ENCODE data around the gene NEUROD4. TPM values are rescaled to one million over a fixed set of nuclear protein-coding genes. Genes with fewer than 3 reads are reported as not detected.

Gene NEUROD4
- polyA plus RNA-seq, 1 donor (not counting 4 experiments of a cell fraction or from before 2014, with no cell fraction given) = not detected

DNA sequence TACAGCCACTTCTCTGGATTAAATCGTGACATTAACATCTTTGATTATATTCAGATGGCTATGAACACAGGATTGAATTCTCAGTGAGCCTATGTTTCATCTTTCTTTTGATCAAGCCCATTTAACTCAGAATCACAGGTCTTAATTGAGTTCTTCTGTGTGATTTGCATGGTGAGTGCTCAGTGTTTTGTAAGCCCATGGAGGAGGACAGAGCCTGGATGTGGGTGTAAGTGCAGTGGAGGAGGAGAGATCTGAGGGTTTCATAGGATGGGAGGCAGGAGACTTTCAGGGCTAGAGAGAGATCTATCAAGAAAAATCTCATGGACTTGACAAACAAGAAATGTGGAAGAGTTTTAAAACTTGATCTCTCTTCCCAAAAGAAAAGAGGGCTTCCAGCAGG, 29.9 kb upstream of the NEUROD4 start:
- Histone ChIP-seq H3K4me3 (ENCODE audit: control insufficient read depth in 2 of 3, extremely low read depth in 1 of 3, insufficient read depth in 2 of 3, low read depth in 1 of 3, low read length in 3 of 3) (no peak overlapping the region), H4K20me1 (ENCODE audit: control insufficient read depth, extremely low read depth, insufficient read depth, low read length) (no peaks in the 10 kb centered on the region), H3K9ac (ENCODE audit: control insufficient read depth, extremely low read depth, insufficient read depth, low read length) (no peak overlapping the region), H3K27ac (ENCODE audit: control insufficient read depth, insufficient read depth, low read length) (no peak overlapping the region), H3K36me3 (ENCODE audit: control insufficient read depth in 2 of 2, extremely low read depth in 1 of 2, insufficient read depth in 2 of 2, low read length in 2 of 2) (no peaks in the 10 kb centered on the region), H3K4me2 (ENCODE audit: control insufficient read depth, extremely low read depth, insufficient read depth, low read depth, low read length) (no peak overlapping the region), H2AFZ (ENCODE audit: control insufficient read depth, low read length) (no peak overlapping the region), H3K4me1 (ENCODE audit: control insufficient read depth, extremely low read depth, insufficient read depth, low read length) (no peaks in the 10 kb centered on the region), H3K27me3 (ENCODE audit: control insufficient read depth, extremely low read depth, insufficient read depth, low read length) (no peaks in the 10 kb centered on the region), H3K9me3 (ENCODE audit: control insufficient read depth, low read depth, low read length) (no peaks in the 10 kb centered on the region), H3K9me1 (ENCODE audit: control insufficient read depth, extremely low read depth, insufficient read depth, low read length) (no peaks in the 10 kb centered on the region), H3K79me2 (ENCODE audit: control insufficient read depth, insufficient read depth, low read length) (no peaks in the 10 kb centered on the region)
- dilution Hi-C loops (cut with MboI; ENCODE audit: extremely low pct_ligation_motif_present, low sequenced_read_pairs) = no loop called here
- TF ChIP-seq CTCF (optimal IDR thresholded peaks at IDR 0.05 in 1 of 3, IDR thresholded peaks at IDR 0.05 in 1 of 3, conservative IDR thresholded peaks at IDR 0.05 in 1 of 3; ENCODE audit: extremely low read depth in 1 of 3, insufficient read depth in 2 of 3, low read length in 3 of 3) (no peak), EZH2 (IDR thresholded peaks at IDR 0.05; ENCODE audit: low read length) (no peak)
- FAIRE-seq (no peak), DNase-seq (ENCODE audit: low read depth, low spot score) (no peak)

DNA sequence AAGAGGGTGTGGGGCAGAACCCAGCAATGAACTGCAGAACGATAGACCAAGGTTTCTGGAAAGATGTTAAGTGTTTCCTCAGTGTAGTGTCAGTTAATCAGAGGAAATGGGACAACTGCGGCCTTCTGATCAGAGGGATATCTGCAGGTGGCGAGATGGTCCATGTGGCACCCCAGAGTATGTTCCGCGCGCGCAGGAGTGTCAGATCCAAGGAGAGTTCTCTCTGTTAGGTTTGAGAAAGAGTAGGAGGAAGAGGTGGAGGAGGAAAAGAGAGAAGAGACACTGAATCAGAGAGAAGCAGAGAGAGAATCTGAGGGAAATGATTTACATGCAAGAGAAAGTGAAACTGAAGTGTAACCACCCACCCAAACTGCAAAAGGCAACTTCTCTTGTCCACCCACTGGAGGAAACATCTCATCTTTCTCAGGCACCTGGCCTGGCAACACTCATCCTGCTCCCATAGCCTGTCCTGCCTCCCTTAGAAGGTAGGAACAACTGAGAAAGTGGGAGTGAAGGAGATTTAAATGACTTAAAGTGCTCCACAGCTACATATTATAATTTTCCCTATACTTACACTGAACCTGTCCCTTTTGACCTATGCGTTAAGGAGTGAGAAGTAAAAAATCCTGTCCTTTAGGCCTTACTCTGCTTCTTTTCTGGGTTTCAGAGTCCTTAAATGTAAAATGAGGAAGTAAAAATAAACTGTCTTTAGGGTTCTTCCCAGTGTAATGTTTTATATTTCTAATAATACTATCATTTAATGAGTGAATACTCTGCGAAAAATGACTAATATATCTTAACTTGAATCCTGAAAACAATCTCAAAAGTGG, 28.4 kb upstream of the NEUROD4 start:
- no peak for FAIRE-seq
- H3K9ac ChIP-seq (ENCODE audit: control insufficient read depth, extremely low read depth, insufficient read depth, low read length) = no peak overlapping the region
- H3K4me3 ChIP-seq (ENCODE audit: control insufficient read depth in 2 of 3, extremely low read depth in 1 of 3, insufficient read depth in 2 of 3, low read depth in 1 of 3, low read length in 3 of 3) = no peak overlapping the region
- no peaks in the 10 kb centered on the region for H3K9me3 ChIP-seq (ENCODE audit: control insufficient read depth, low read depth, low read length)
- H3K36me3 ChIP-seq (ENCODE audit: control insufficient read depth in 2 of 2, extremely low read depth in 1 of 2, insufficient read depth in 2 of 2, low read length in 2 of 2) = no peaks in the 10 kb centered on the region
- no peaks in the 10 kb centered on the region for H3K9me1 ChIP-seq (ENCODE audit: control insufficient read depth, extremely low read depth, insufficient read depth, low read length)
- H3K4me2 ChIP-seq (ENCODE audit: control insufficient read depth, extremely low read depth, insufficient read depth, low read depth, low read length) = no peak overlapping the region
- H2AFZ ChIP-seq (ENCODE audit: control insufficient read depth, low read length) = no peak overlapping the region
- no peaks in the 10 kb centered on the region for H3K79me2 ChIP-seq (ENCODE audit: control insufficient read depth, insufficient read depth, low read length)
- dilution Hi-C loops (cut with MboI; ENCODE audit: extremely low pct_ligation_motif_present, low sequenced_read_pairs) = no loop called here
- no peak overlapping the region for H3K27ac ChIP-seq (ENCODE audit: control insufficient read depth, insufficient read depth, low read length)
- H4K20me1 ChIP-seq (ENCODE audit: control insufficient read depth, extremely low read depth, insufficient read depth, low read length) = no peaks in the 10 kb centered on the region
- H3K27me3 ChIP-seq (ENCODE audit: control insufficient read depth, extremely low read depth, insufficient read depth, low read length) = no peaks in the 10 kb centered on the region
- no peak for DNase-seq (ENCODE audit: low read depth, low spot score)
- TF ChIP-seq CTCF (optimal IDR thresholded peaks at IDR 0.05 in 1 of 3, IDR thresholded peaks at IDR 0.05 in 1 of 3, conservative IDR thresholded peaks at IDR 0.05 in 1 of 3; ENCODE audit: extremely low read depth in 1 of 3, insufficient read depth in 2 of 3, low read length in 3 of 3) = no peak
- TF ChIP-seq EZH2 (IDR thresholded peaks at IDR 0.05; ENCODE audit: low read length) = no peak
- no peaks in the 10 kb centered on the region for H3K4me1 ChIP-seq (ENCODE audit: control insufficient read depth, extremely low read depth, insufficient read depth, low read length)
